K562 (cell line): ENCODE data around the gene NFATC3.

Source experiments
- CTCF ChIP-seq, 3 experiments: IDR thresholded peaks in 2 of 3; conservative IDR thresholded peaks in 1 of 3; 2 replicates each; pipeline ENCODE4 v1.5.1; 2011 to 2012; ENCODE audit warnings: low read length in 3 of 3, mild to moderate bottlenecking in 3 of 3, control low read depth in 2 of 3, improper control_type of control experiment in 1 of 3, inconsistent platforms in 1 of 3, low read depth in 1 of 3, mixed read lengths in 1 of 3, moderate library complexity in 1 of 3; ENCODE audit not compliant: insufficient read depth in 2 of 3
- MCM5 ChIP-seq: fragments of 450-650 bp; IDR thresholded peaks from 2 replicates; pipeline ENCODE4 v1.6.1; 2016; ENCODE audit warnings: low read depth
- MTA1 ChIP-seq: fragments of 450-650 bp; IDR thresholded peaks from 2 replicates; pipeline ENCODE4 v1.6.1; 2017; ENCODE audit warnings: borderline replicate concordance
- NELFE ChIP-seq: IDR thresholded peaks from 2 replicates; pipeline ENCODE4 v1.6.1; 2011; ENCODE audit warnings: mild to moderate bottlenecking; ENCODE audit not compliant: insufficient read depth, insufficient read length
- NFATC3 ChIP-seq: fragments of 450-650 bp; IDR thresholded peaks from 2 replicates; pipeline ENCODE4 v1.6.1; 2017; ENCODE audit warnings: mild to moderate bottlenecking
- PHTF2 ChIP-seq: fragments of 250-450 bp; sonication (Bioruptor Pico); IDR thresholded peaks from 2 replicates; pipeline ENCODE4 v1.5.0; 2021; ENCODE audit warnings: mild to moderate bottlenecking
- ZNF121 ChIP-seq: sonication (generic); formaldehyde crosslinking; conservative IDR thresholded peaks from 2 replicates; pipeline ENCODE4 v1.8.0; 2022; ENCODE audit warnings: missing genetic modification reagents

DNA sequence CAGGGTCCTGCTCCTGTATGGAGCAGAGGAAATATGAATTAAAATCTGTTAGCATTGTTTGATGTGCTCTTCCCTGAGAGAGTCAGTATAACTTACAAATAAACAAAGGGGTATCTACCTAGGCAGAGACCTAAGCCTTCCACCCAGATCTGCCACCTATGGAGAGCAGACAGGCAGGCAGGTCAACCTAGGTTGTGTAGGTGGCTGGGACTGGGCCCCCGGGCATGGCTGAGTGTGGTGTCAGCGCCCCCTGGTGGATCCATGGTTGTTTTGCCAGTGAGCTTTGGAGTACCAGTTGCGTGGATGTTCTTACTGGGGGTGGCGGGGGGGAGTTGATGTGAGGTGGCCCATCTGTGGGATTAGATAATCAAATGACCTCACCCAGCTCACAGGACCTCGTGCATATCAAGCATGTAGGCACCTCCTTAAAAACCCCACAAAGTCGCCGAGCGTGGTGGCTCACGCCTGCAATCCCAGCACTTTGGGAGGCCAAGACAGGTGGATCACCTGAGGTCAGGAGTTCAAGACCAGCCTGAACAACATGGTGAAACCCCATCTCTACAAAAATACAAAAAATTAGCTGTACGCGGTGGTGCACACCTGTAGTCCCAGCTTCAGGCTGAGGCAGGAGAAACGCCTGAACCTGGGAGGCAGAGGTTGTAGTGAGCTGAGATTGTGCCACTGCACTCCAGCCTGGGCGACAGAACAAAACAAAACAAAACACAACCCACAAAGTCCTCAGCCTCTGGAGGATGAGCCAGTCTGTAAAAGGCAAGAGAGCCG lies 44.5 kb upstream of the NFATC3 start:
- TF ChIP-seq NELFE = no peak
- no peak for TF ChIP-seq PHTF2 (CRISPR knock-in tag)
- no peak for TF ChIP-seq ZNF121 (CRISPR knock-in tag)
- TF ChIP-seq NFATC3 = no peak
- no peak for TF ChIP-seq MCM5
- TF ChIP-seq CTCF (IDR thresholded peaks at IDR 0.05 in 2 of 3, conservative IDR thresholded peaks at IDR 0.05 in 1 of 3; ENCODE audit: insufficient read depth in 2 of 3, low read depth in 1 of 3, low read length in 3 of 3) = peak; percentile 88 to 97 (median 94)
- TF ChIP-seq MTA1 = no peak
